Neutrophil (primary cell): ENCODE measurements around the gene SLC25A12.

Source experiments
- H3K27ac ChIP-seq: fragments of 200-600 bp; sonication (generic); 2 replicates; pipeline ENCODE4 v1.5.1; 2016; ENCODE audit warnings: mild to moderate bottlenecking, moderate library complexity
- H3K27me3 ChIP-seq: fragments of 200-600 bp; sonication (generic); 2 replicates; pipeline ENCODE4 v1.6.0; 2016; ENCODE audit warnings: mild to moderate bottlenecking
- H3K36me3 ChIP-seq: fragments of 200-600 bp; sonication (generic); 2 replicates; pipeline ENCODE4 v1.5.1; 2017
- H3K4me1 ChIP-seq, 2 experiments: fragments of 200-600 bp in 1 of 2; sonication (generic) in 1 of 2; 1 replicate in 1 of 2; 2 replicates in 1 of 2; pipeline versions ENCODE4 v1.5.1 to v1.6.1; 2013 to 2016; ENCODE audit warnings: low read depth in 1 of 2, low read length in 1 of 2, mild to moderate bottlenecking in 1 of 2, moderate library complexity in 1 of 2; ENCODE audit not compliant: control insufficient read depth in 1 of 2, insufficient read depth in 1 of 2
- H3K4me3 ChIP-seq, 2 experiments: fragments of 200-600 bp in 1 of 2; sonication (generic) in 1 of 2; 1 replicate in 1 of 2; 2 replicates in 1 of 2; pipeline ENCODE4 v1.5.1; 2013 to 2016; ENCODE audit warnings: low read depth in 1 of 2, low read length in 1 of 2, mild to moderate bottlenecking in 1 of 2, moderate library complexity in 1 of 2
- H3K9me3 ChIP-seq: fragments of 200-600 bp; sonication (generic); 2 replicates; pipeline ENCODE4 v1.5.1; 2016
- TF ChIP-seq, protein P1 (sequence below): fragments of 200-600 bp; sonication (generic); IDR thresholded peaks from 2 replicates; pipeline ENCODE4 v1.5.1; 2016; ENCODE audit warnings: antibody characterized with exemption

SLC25A12 gene

DNA sequence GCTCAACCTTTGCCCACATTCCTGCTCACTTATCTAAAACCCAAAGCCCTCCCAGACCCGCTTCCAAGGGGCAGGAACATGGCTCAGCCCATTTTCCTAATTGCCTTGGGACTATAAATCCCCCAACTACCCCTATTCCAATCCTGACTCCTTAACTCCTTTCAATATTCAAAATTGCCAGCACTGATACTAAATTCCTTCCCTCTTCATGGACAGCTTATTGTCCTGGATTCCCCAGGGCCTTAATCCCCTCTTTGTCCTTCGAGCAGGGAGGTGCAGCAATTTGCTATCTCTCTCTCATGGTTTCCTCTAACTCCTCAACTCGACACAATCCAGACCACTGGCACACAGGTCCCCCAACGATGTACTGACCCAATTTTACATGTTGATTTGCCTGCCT is 99.1 kb downstream of the SLC25A12 start:
- peaks cover 5% of the 10 kb centered on the region for H3K36me3 ChIP-seq
- no peaks in the 10 kb centered on the region for H3K9me3 ChIP-seq
- TF ChIP-seq, protein P1, sequence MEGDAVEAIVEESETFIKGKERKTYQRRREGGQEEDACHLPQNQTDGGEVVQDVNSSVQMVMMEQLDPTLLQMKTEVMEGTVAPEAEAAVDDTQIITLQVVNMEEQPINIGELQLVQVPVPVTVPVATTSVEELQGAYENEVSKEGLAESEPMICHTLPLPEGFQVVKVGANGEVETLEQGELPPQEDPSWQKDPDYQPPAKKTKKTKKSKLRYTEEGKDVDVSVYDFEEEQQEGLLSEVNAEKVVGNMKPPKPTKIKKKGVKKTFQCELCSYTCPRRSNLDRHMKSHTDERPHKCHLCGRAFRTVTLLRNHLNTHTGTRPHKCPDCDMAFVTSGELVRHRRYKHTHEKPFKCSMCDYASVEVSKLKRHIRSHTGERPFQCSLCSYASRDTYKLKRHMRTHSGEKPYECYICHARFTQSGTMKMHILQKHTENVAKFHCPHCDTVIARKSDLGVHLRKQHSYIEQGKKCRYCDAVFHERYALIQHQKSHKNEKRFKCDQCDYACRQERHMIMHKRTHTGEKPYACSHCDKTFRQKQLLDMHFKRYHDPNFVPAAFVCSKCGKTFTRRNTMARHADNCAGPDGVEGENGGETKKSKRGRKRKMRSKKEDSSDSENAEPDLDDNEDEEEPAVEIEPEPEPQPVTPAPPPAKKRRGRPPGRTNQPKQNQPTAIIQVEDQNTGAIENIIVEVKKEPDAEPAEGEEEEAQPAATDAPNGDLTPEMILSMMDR, result no peak
- H3K4me3 ChIP-seq, result no peak overlapping the region
- H3K27ac ChIP-seq, result no peak overlapping the region
- H3K4me1 ChIP-seq, result peaks cover 0 to 18% of the 10 kb centered on the region in 2 experiments
- no peaks in the 10 kb centered on the region for H3K27me3 ChIP-seq

DNA sequence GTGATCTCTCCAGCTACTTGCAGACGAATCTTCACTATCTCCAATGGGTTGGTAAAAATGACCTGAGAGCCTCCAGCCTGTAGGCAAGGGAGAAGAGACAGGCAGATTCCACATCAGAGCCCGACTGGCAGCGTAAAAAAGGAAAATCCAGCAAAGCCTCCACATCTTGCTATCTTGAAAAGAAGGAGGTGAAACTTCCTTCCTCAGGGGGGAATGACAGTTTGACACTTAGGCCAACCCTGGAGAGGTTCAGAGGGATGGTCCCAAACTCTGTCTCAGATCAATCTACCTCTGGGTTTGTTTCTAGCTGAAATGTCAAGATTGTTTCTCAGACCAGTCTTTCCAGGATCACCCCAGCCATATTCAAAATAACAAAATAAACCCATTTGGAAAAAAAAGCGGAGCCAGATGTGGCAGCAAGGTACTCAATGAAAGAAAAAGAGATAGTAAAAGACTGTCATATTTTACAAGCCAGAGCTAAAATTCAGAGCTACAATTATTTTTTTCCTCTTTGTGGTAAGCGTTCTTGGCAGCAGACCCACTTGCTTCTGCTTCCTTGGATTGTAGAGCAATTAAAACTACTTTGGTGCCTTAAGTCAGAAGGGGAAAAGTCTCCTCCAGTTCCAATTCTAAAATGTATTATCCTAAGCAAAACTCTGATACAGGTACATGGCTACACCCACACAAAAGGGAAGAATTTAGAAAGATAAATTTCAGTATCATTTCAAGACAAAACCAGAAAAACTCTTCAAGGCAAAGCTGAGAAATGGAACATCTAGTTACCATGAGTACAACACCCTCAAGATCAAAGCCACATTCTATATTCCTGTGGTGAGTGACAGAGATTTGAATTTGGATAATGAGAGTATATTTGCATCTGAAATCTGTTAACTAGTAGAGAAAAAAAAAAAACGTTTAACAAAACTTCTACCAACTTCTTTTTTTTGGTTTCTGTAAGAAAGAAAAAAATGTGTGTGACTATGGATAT is 100.1 kb downstream of the SLC25A12 start:
- H3K27ac ChIP-seq, result no peak overlapping the region
- no peaks in the 10 kb centered on the region for H3K27me3 ChIP-seq
- peaks cover 7% of the 10 kb centered on the region for H3K36me3 ChIP-seq
- peaks cover 0 to 18% of the 10 kb centered on the region in 2 experiments for H3K4me1 ChIP-seq
- TF ChIP-seq, protein P1, result no peak
- no peak overlapping the region for H3K4me3 ChIP-seq
- no peaks in the 10 kb centered on the region for H3K9me3 ChIP-seq

DNA sequence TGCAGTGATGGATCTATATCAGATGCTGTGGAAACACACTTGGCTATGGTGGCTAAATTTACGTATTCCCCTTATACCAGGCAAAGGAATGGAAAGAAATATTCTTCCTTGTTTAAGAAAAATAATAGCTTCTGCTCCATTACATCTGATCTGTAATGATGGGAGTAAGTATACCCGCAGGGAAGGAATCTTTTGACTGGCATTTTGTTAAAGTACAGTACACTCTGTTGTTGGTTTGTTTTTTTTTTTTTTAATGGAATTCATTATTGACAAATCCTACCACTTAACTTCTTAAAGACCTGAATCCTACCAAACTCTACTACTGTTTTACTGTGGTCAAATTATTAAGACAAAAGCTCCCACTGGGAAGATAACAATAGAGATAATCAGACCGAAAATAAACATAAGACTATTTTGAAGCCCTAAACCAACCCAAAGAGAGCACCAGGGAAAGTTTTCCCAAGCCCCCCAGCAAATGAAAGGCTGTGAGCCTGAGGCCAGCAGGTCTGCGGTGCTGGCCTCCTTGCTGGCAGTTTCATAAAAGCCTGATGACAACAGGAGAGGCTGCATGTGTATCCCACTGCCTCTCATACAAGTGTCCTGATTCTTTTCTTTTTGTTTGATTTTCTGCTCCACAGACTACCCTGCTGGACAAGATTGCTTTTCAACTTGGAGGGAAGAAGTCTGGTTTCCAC is 101.0 kb downstream of the SLC25A12 start:
- no peaks in the 10 kb centered on the region for H3K9me3 ChIP-seq
- no peaks in the 10 kb centered on the region for H3K27me3 ChIP-seq
- H3K4me3 ChIP-seq, result no peak overlapping the region
- no peak overlapping the region for H3K27ac ChIP-seq
- TF ChIP-seq, protein P1, result no peak
- peaks cover 7% of the 10 kb centered on the region for H3K36me3 ChIP-seq
- peaks cover 0 to 9% of the 10 kb centered on the region in 2 experiments for H3K4me1 ChIP-seq

DNA sequence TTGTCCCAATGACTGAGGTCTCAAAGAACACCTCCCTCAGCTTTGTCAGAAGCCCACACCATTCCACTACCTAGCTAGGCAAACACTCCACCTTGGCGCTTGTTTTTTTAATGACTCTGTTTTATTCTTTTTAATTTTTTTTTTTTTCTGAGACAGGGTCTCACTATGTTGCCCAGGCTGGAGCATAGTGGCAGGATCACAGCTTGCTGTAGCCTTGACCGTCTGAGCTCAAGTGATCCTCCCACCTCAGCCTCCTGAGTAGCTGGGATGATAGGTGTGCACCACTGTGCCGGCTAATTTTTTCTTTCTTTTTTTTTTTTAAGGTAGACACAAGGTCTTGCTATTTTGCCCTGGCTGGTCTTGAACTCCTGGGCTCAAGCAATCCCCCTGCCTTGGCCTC is 101.9 kb downstream of the SLC25A12 start:
- TF ChIP-seq, protein P1, result no peak
- Histone ChIP-seq H3K27me3 (no peaks in the 10 kb centered on the region), H3K4me3 (no peak overlapping the region), H3K36me3 (peaks cover 14% of the 10 kb centered on the region), H3K27ac (no peak overlapping the region), H3K9me3 (no peaks in the 10 kb centered on the region), H3K4me1 (peaks cover 0 to 7% of the 10 kb centered on the region in 2 experiments)

DNA sequence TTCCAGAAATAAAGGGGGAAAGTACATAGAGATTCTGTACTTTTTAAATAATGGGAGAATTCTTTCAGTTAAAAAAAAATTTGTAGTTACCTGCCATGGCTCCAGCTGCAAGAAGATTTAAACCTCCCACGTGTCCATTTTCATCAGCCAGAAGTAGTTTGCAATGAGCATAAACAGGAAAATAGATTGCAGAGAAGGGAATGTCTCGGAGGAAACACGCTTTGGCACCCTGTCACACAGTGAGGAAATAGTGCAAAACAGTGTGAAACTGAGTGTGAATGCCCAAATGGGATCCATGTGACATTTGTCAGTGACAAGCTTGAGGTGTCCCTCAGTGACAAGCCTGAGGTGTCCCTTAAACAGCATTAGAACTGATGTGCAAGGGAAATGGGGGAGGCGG is 102.7 kb downstream of the SLC25A12 start:
- Histone ChIP-seq H3K27ac (no peak overlapping the region), H3K4me3 (no peak overlapping the region), H3K9me3 (no peaks in the 10 kb centered on the region), H3K36me3 (peaks cover 22% of the 10 kb centered on the region), H3K4me1 (peaks cover 0 to 7% of the 10 kb centered on the region in 2 experiments), H3K27me3 (no peaks in the 10 kb centered on the region)
- TF ChIP-seq, protein P1, result no peak
